ENCODE results near the gene KAT8. TPM values are rescaled to one million over a fixed set of nuclear protein-coding genes. Genes with fewer than 3 reads are reported as not detected.

KAT8 gene
- total RNA-seq, 1 experiment from 2014 or later: 66.6 TPM

- no peak overlapping the region for H3K27ac Mint-ChIP-seq (ENCODE audit: unreplicated experiment)
- no peaks in the 10 kb centered on the region for H3K4me1 Mint-ChIP-seq (ENCODE audit: low read depth, unreplicated experiment)
- CTCF ChIA-PET: interaction anchor here (1.4 kb wide), 1 partner anchor 100 kb away, joined by 4 read pairs; the partner anchor contains the start of gene HSD3B7
- H3K9me3 Mint-ChIP-seq (ENCODE audit: low read depth, unreplicated experiment): no peaks in the 10 kb centered on the region
- no peak overlapping the region for H3K4me3 Mint-ChIP-seq (ENCODE audit: low read depth, unreplicated experiment)
- H3K27me3 Mint-ChIP-seq (ENCODE audit: unreplicated experiment): no peaks in the 10 kb centered on the region
- no peak for TF ChIP-seq CTCF (IDR thresholded peaks at IDR 0.05; ENCODE audit: unreplicated experiment)
- no peak for DNase-seq
- BruUV-seq (replicated peaks): no TSS peak
- intact Hi-C loops (cut with micrococcal nuclease; ENCODE audit: unreplicated experiment): no loop called here
- H3K36me3 Mint-ChIP-seq (ENCODE audit: insufficient read depth, unreplicated experiment): peaks cover 35% of the 10 kb centered on the region
Observed at GRCh38 chr16:31085411-31085810, 32.1 kb upstream of the KAT8 start.

- H3K4me1 Mint-ChIP-seq (ENCODE audit: low read depth, unreplicated experiment): no peaks in the 10 kb centered on the region
- H3K36me3 Mint-ChIP-seq (ENCODE audit: insufficient read depth, unreplicated experiment): peaks cover 35% of the 10 kb centered on the region
- no peak overlapping the region for H3K4me3 Mint-ChIP-seq (ENCODE audit: low read depth, unreplicated experiment)
- TF ChIP-seq CTCF (IDR thresholded peaks at IDR 0.05; ENCODE audit: unreplicated experiment): no peak
- no peak for DNase-seq
- CTCF ChIA-PET: no interaction called here
- intact Hi-C loops (cut with micrococcal nuclease; ENCODE audit: unreplicated experiment): no loop called here
- no TSS peak for BruUV-seq (replicated peaks)
- H3K27me3 Mint-ChIP-seq (ENCODE audit: unreplicated experiment): no peaks in the 10 kb centered on the region
- no peak overlapping the region for H3K27ac Mint-ChIP-seq (ENCODE audit: unreplicated experiment)
- no peaks in the 10 kb centered on the region for H3K9me3 Mint-ChIP-seq (ENCODE audit: low read depth, unreplicated experiment)
Observed at GRCh38 chr16:31085873-31086628, 31.4 kb upstream of the KAT8 start.

GRCh38 chr16:31086629-31086906, 30.9 kb upstream of the KAT8 start:
- Mint-ChIP-seq H3K4me1 (ENCODE audit: low read depth, unreplicated experiment) (no peaks in the 10 kb centered on the region), H3K36me3 (ENCODE audit: insufficient read depth, unreplicated experiment) (peaks cover 35% of the 10 kb centered on the region), H3K4me3 (ENCODE audit: low read depth, unreplicated experiment) (no peak overlapping the region), H3K27me3 (ENCODE audit: unreplicated experiment) (no peaks in the 10 kb centered on the region), H3K9me3 (ENCODE audit: low read depth, unreplicated experiment) (no peaks in the 10 kb centered on the region), H3K27ac (ENCODE audit: unreplicated experiment) (no peak overlapping the region)
- CTCF ChIA-PET: no interaction called here
- TF ChIP-seq CTCF (IDR thresholded peaks at IDR 0.05; ENCODE audit: unreplicated experiment): no peak
- BruUV-seq (replicated peaks): no TSS peak
- DNase-seq: no peak
- intact Hi-C loops (cut with micrococcal nuclease; ENCODE audit: unreplicated experiment): no loop called here

- CTCF ChIA-PET: no interaction called here
- Mint-ChIP-seq H3K36me3 (ENCODE audit: insufficient read depth, unreplicated experiment) (peaks cover 30% of the 10 kb centered on the region), H3K27me3 (ENCODE audit: unreplicated experiment) (no peaks in the 10 kb centered on the region), H3K4me3 (ENCODE audit: low read depth, unreplicated experiment) (no peak overlapping the region), H3K27ac (ENCODE audit: unreplicated experiment) (no peak overlapping the region), H3K9me3 (ENCODE audit: low read depth, unreplicated experiment) (no peaks in the 10 kb centered on the region), H3K4me1 (ENCODE audit: low read depth, unreplicated experiment) (no peaks in the 10 kb centered on the region)
- no peak for TF ChIP-seq CTCF (IDR thresholded peaks at IDR 0.05; ENCODE audit: unreplicated experiment)
- intact Hi-C loops (cut with micrococcal nuclease; ENCODE audit: unreplicated experiment): no loop called here
- no TSS peak for BruUV-seq (replicated peaks)
- no peak for DNase-seq
Observed at GRCh38 chr16:31087481-31087880, 30.0 kb upstream of the KAT8 start.

Data from Calu3 (cell line).